Uterus (tissue), 2 donors: Measurements from ENCODE around the gene BCAS3.

Source experiments
- CTCF ChIP-seq, 4 experiments: fragments of 200-600 bp in 2 of 4; fragments of 450-650 bp in 2 of 4; sonication (generic) in 2 of 4; IDR thresholded peaks; one replicate each; pipeline ENCODE4 v1.5.1; 2016 to 2019; ENCODE audit warnings: antibody characterized with exemption in 4 of 4, mild to moderate bottlenecking in 2 of 4, moderate library complexity in 1 of 4
- POLR2A ChIP-seq, 2 donors: fragments of 450-650 bp; IDR thresholded peaks; one replicate each; pipeline ENCODE4 v1.6.1; 2016; ENCODE audit warnings: antibody characterized with exemption in 2 of 2, mild to moderate bottlenecking in 1 of 2, moderate library complexity in 1 of 2

DNA sequence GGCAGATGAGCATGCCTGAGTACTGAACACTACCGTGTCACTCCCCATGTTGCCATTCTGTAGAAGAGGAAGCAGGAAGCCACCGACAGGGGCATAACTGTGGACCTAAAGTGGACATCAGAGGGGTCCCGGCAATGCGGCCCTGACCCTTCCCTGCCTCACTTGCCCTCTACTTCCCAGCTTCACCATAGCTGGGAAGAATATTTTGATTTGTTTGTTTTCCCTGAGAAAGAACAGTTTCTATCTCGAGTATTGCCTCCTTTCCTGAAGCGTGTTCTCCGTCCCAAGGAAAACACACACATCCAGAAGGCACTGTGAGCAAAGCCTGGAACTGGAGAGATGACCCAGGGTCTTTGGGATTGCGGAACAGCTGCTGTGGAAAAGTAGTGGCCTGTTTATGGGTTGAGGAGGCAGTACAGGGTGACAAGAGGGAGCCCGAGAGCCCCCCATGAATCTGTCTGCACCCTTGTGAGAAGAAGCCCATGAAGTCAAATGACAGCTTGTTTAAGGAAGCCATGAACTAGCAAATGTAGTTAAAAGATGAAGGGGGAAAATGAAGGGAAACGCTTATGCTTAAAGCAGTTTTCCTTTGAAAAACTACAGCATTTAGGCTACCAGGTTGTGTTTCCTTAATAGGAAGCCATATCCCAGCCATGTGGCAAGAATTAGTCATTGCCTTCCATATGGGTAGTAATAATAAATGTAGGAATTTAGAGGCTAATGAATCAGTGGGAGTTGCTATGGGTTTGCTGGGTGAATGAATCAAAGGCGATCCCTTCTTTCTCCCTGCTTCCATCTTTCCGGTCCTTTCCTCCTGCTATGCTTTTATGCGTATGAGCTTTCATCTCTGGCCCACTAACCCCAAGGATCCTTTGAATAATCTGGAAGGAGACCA is 632.0 kb downstream of the BCAS3 start:
- no peak for TF ChIP-seq POLR2A (IDR thresholded peaks at IDR 0.05)
- TF ChIP-seq CTCF (IDR thresholded peaks at IDR 0.05): no peak
